Activated T-cell treated with anti-CD3 and anti-CD28 coated beads, Interleukin-2, amount 50 U/mL, for 1 hour (primary cell): ENCODE measurements around the gene DNAJC5.
"Not testable (repeated sequence)": the region's sequence is repeated elsewhere in the genome, so short reads cannot be mapped to it uniquely, and the experiment has no call there.

Source experiments
- DNase-seq: peaks from one replicate; pipeline ENCODE4 v3.0.0-alpha.2; 2020

The DNAJC5 gene

DNA sequence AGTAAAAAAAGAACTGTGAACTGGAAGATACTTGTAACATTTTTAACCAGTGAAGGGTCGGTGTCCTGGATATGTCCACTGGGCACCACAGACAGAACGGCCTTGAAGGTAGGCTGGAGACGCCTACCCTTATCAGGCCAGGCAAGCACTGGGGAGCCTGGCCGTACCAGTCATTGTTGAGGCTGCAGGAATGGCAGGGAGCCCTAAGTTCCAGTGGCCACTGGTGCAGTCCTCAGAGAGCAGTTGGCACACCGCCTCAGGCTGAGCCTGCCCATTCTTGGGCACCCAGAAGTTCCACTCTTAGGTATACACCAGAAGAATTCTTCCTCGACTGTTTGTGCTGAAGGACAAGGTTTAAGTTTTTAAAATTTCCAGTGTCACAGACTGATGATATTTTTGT, 20.5 kb downstream of the DNAJC5 start:
- DNase-seq, result no peak

DNA sequence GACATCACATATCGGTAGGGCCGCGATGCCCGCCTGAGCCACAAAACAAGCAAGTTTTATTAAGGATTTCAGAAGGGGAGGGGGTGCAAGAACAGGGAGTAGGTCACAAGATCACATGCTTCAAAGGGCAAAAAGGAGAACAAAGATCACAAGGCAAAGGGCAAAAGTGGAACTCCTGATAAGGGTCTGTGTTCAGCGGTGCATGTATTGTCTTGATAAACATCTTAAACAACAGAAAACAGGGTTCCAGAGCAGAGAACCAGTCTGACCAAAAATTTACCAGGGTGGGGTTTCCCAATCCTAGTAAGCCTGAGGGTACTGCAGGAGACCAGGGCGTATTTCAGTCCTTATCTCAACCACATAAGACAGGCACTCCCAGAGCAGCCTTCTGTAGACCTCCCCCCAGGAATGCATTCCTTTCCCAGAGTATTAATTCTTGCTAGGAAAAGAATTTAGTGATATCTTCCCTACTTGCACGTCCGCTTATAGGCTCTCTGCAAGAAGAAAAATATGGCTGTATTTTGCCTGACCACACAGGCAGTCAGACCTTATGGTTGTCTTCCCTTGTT, 21.5 kb downstream of the DNAJC5 start:
- DNase-seq, result not testable (repeated sequence)

DNA sequence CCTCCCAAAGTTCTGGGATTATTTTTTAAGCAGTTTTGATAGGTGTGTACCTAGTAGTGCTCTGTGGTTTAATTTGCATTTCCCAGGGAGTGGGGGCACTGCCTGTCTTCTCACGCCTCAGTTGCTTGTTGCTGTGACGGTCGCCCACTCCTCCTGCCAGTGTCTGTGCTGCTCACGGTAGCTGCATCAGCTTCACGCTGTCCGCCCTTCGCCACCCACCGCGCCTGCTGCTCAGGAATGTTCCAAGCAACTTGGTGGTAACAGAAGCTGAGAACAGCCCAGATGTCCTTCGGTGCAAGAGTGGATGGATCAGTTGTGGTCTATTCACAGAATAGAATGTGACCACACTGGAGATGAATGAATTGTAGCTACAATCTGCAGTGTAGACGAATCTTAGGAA, 22.9 kb downstream of the DNAJC5 start:
- no peak for DNase-seq

DNA sequence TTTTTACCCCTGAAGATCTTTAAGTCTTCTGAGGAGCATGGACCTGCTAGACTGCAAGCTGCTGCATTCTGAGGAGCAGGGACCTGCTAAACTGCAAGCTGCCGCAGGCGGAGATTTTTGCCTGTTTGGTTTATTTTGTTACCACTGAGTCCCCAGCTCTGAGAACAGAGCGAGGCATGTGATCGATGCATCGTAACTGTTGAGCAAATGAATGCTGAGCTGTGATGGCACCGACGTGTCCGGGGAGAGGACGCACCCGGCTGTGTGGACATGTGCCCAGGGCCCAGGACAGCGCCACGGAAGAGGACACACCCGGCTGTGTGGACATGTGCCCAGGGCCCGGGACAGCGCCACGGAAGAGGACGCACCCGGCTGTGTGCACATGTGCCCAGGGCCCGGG, 24.2 kb downstream of the DNAJC5 start:
- DNase-seq, result no peak

DNA sequence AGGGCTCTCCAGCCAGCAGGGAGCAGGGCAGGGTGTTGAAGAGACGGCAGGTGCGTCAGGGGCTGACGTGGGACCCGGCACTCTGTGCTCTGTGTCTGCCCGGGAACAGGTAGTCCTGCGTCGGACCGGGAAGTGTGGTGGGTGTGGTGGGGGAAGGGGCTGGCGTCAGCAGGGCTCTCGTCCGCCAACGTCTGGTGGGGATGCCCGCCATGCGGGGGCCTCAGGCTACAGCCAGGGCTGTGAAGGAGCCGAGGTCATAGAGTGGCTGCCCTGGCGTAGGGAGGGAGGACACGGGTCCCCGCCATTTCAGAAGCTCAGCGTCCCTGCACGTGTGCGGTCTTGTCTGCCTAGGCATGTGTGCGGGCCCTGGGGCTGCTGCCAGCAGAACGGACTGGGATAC, 25.3 kb downstream of the DNAJC5 start:
- no peak for DNase-seq

DNA sequence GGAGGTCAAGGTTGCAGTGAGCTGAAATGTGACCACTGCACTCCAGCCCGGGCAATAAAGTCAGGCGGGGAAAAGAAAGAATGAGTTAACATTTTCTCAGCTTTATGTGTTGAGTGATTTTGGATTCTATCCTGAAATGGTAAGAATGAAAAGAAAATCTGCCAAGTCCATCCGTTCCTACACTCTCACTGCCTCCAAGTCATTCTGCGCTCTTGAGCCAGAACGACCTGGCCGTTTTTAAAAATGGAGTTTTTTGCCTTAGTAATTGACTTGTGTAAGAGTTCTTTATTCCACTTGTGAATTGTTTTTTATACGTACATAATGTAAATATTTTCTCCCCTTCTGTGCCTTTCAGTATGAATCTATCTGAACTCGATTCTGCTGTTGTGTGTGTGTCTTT, 28.7 kb downstream of the DNAJC5 start:
- DNase-seq, result no peak

DNA sequence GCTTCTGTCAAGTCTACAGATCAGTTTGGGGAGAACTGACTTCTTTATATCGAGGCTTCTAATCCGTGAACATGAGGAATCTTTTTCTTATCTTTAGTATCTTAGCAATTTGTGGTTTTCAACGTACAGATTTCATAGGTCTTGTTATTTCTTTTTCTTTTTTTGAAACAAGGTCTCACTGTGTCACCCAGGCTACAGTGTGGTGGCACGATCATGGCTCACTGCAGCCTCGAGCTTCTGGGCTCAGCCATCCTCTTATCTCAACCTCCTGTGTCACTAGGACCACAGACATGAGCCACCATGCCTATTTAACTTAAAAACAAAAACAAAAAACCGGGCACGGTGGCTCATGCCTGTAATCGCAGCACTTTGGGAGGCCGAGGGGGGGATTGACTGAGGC, 29.3 kb downstream of the DNAJC5 start:
- no peak for DNase-seq

DNA sequence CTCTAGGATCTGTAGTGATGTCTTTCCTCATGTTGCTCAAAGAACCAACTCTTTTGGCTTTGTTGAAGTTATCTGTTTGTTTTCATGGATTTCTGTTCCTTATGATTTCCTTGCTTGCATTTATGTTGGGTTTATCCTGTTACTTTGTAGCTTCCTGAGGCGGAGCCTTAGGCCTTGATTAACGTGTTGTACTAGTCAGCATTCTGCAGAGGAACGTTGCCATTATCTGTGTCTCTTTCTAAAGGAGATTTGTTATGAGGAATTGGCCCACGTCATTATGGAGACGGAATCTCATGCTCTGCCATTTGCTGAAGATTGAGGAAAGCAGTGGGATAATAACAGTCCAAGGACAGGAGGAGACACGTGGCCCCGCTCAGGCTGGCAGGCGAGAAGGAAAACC, 31.4 kb downstream of the DNAJC5 start:
- no peak for DNase-seq

DNA sequence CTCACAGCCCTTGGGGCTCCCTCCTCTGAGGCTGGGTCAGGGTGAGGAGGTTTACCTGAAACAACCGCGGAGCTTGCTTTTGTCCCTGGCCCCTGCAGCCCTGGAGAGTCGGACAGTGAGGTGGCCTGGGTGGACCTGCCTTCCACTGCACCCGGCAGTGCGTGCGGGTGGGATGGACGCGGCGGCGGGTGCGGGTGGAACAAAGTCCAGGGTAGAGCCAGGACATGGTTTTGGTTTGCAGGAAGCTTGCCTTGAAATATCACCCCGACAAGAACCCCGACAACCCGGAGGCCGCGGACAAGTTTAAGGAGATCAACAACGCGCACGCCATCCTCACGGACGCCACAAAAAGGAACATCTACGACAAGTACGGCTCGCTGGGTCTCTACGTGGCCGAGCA, 34.1 kb downstream of the DNAJC5 start:
- DNase-seq, result no peak

DNA sequence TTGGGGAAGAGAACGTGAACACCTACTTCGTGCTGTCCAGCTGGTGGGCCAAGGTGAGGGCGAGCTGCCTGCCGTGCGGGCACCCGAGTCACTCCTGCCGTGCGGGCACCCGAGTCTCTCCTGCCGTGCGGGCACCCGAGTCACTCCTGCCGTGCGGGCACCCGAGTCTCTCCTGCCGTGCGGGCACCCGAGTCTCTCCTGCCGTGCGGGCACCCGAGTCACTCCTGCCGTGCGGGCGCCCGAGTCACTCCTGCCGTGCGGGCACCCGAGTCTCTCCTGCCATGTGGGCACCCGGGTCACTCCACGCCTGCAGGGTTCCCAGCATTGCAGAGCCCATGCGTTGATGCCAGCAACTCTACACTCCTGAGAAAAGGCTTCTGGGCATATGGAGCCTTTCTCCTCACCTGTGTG, 34.6 kb downstream of the DNAJC5 start:
- DNase-seq, result not testable (repeated sequence)

DNA sequence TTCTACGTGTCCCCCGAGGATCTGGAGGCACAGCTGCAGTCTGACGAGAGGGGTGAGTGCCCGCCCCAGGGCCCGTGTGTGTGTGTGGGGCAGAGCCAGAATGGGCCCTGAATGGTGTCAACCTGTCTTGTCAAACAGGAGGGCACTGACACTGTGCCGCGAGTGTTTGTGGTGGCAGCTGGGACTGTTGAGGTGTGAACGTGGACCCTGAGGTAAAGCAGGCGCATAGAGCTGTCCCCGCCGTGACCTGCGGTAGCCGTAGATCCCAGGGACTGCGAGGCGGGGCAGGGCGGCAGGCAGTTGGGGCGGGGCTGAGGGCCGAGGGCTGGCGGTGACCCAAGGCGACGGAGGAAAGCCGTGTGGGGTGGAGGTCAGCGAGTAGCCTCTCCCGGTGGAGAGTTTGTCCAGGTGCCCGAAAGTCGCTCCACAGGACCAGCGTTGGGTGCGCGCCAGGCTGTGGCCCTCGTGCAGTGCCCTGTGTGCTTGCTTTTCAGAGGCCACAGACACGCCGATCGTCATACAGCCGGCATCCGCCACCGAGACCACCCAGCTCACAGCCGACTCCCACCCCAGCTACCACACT, 36.1 kb downstream of the DNAJC5 start:
- DNase-seq, result no peak

DNA sequence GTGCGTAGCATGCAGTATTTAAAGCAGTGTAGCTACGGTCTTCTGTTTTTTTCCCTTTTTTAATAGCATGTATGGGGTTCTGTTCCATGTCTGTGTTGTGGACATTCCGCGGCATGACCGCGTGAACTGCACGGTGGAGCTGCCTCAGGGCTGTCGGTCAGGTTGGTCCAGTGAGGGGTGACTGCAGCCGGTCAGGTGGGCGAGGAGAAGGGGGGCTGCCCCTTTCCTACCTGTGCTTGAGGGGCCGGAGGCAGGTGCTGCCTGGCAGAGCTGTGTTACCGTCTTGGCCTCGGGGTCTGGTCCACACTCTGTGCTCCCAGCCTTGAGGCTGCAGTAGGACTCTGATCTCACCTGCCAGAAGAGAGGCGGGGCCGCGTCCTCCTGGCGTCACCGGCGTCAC, 36.8 kb downstream of the DNAJC5 start:
- no peak for DNase-seq

DNA sequence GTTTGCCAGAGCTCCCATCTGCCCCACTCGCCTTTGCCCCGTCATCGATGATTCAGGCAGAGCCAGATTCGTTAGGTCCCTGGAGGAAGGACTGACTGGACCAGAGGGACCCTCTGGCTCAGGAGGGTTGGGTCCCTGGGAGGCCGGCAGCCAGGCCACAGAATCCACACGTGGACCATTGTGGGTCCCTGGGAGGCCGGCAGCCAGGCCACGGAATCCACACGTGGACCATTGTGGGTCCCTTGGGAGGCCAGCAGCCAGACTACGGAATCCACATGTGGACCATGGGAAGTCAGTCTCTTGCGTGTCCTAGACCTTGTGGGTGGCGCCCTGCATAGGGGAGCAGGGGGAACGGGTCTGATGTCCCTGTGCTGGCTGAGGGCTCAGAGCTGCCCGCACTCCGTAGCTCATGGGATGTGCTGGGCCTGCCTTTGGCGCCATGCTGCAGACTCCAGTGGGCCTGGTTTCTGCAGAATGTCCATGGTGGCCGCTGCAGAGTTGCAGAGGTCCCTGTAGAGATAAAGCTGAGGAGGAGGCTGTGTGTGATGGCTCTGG, 37.8 kb downstream of the DNAJC5 start:
- no peak for DNase-seq

DNA sequence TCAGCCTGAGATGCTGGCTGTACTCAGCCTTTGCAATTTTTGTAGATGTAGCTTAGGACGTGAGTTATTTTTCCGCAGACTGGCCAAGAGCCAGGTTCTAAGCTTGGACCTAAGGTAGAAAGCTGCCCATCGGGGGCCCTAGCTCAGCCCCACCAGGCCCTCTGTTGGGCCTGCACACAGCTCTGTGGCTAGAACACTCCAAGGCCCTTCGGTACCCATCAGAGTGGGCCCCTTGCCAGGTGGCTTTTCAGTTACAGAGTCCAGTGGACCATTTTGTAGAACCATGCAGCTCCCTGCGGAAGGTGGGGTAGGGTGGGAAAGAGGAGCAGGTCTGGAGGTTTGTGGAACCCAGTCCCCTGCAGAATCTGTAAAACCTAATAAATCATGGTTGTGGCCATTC, 38.7 kb downstream of the DNAJC5 start:
- DNase-seq, result no peak

DNA sequence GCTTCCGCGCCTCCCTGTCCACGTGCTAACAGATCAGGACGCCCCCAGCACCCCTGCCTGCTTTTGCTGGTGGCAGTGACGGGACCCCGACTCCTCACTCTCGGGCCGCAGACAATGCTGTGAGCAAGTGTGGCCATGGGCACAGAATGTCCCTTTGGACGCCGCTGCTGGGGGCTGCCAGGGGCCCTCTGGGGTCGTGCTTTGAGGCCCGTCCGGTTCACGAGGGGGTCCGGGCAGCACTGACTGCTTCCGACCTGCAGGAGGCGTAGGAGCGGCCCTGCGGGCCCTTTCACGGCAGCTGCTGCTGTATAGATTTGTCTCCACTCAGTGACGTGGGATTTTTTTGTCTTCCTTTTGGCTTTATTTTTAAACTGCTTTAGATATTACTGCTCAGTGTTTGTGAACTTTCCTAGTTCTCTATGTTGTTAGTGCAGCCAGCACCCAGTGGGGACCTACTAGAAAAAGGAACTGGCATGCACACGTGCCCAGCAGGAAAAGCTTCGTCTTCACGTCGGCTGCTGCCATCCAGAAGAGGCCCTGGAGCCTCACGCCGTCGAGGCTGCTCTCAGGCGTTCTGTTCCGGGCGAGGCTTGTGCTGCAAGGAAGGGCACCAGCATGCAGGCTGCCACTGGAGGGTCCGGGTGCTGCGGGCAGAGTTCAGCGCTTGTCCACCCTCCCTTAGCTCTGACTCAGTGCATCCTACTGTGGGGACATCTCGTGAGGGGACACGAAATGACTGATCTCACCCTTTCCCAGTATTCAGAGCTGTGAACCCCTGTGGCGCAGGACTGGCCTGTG, 39.5 kb downstream of the DNAJC5 start:
- no peak for DNase-seq

DNA sequence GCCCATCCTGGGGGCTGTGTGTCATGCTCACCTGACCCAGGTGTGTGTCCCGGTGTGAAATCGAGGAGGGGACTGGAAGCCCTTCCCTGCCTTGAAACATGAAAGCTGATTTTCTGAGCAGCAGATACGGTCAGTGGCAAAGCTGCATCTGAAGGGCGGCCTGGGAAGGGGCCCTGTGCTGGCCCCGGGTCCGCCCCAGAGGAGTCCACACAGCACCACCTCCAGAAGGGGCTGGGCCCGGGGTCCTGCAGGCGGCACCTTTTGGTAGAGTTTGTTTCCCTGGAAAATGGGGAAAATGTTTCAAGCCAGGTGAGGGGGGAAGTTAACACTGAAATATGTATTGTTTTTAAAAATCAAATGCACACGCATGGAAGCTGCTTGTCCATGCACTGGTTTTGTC, 40.5 kb downstream of the DNAJC5 start:
- DNase-seq, result no peak

DNA sequence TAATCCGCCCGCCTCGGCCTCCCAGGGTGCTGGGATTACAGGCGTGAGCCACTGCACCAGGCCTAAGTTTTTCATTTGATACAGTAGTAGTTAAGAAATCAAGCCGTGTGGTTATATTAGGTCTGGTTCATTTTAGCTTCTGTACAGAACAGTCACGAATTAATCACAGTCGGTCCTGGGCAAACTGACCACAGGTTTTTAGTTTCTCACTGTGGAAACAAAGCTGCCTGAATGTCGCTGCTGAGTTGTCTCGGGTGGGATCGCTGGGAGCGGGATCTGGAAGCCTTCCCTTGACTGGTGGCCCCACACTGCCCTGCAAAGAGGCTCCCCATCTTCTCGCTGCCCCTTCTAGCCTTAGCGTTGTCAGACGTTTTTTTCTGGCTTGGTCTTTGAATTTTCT, 42.7 kb downstream of the DNAJC5 start:
- DNase-seq, result no peak

DNA sequence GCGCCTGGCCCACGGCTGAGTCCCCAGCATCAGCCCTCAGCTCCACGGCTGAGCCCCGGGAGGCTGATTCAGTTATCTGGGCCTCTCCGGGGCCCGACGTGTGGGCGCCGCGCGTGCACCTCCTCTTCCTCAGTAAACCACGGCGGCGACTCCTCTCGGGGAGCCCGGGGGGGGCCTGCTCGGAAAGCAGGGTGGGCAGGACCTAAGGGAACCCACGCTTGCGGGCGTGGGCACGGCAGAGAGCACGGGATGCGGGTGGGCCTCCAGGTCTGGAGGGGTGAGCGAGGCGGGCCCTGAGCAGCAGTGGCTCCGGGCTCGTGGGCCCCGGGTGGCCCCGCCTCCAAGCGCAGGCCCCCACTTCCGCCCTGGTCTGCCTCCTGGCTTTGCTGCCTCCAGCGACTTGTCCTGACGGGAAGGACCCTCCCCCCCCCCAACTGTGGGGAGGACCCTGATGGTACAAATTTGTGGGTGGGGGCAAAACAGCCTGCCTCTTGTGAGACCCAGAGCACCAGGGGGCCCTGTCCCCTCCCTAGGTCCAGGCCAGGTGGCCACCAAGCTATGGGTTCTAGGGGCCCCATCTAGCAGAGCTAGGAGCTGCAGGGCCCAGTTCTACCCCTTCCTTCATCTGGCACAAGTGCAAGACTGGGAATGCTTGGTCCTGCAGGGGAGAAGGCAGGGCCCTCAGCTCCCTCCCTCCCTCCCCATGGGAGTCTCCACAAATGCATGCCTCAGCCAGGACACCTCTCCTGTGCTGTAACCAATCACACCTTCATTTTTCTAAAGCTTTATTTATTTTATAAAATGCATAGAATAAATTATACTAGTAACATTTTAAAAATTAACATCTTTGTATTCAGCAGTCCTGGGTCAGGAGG, 44.4 kb downstream of the DNAJC5 start:
- DNase-seq, result no peak

DNA sequence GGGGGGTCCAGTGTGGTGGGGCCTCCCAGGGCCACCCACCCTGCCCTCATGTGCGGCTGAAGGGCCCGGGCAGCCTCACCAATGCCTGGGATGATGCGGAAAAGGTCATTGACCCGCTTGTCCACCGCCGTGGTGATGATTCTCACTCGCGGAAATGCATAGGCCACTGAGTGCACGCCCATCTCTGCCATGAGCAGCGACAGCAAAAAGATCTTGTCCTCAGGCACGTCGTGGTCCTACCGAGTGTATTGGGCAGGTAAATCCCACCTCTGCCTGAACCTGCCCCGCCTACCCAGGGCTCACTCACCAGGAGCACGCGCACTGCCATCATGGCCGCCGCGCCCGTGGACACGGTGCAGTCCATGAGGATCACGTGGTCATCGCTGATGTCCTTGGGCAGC, 45.1 kb downstream of the DNAJC5 start:
- no peak for DNase-seq

DNA sequence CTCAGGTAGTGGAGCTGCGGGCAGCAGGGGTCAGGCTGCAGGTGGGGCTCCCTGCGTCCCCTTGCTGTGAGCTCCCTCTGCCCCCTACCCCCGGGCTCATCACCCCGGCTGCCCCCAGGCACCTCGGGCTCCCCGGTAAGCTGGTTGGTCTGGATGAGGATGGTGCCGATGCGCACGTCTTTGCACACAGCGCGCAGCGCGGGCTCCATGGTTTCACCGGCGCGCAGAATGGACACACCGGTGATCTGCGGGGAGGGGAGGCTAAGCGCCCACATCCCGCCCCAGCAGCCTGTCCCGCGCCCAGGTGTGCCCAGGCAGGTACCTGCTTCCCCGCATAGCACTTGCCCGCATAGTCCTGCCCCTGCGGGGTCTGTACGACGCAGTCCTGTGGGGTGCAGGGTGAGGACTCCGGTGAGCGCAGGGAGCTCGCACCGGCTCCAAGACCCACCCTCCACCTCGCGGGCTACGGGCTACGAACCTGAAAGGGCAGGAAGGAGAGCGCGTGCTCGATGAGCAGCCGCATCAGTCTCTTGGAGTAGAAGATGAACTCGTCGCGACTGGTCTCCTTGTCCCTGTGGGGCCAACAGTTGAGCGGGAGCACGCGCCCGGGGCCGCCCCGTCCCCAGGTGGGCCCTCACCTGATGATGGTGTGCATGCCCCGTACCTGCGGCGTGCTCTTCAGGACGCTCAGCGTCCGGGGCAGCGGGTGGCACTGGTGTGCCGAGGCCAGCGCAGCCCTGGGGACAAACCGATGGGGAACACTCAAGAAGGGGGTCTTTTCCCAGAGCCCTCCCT, 45.7 kb downstream of the DNAJC5 start:
- no peak for DNase-seq

DNA sequence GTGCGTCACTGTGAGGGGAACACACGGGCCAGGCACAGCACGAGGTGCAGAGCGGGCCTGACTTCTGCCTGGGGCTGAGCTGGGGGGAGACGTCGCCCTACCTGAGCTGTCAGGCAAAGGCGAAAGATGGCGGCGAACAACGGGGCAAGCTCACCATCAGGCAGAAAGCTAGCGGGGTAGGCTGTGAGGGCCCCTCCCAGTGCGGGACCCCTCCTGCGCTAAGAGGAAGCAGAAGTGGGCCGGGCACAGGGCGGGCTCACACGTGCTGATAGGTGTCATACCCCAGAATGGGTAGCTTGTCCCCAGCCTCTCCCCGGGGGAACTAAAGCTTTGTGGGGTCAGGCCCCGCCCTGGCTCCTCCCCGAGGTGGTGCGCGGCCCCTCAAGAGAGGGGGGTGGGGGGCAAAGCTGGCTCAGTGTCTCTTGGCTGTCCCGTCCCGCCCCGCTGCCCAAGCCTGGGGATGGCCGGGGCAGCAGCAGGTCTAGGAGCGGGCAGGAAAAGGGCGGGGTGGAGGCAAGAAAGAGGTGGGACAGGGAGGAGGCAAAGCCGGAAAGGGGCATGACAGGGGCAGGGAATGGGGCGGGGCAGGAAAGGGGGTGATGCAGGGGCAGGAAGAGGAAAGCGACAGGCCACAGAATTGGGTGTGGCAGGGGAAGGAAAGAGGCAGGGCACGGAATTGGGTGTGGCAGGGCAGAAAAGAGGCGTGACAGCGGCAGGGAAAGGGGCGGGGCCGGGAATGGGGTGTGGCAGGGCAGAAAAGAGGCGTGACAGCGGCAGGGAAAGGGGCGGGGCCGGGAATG, 46.6 kb downstream of the DNAJC5 start:
- DNase-seq, result peak; percentile 71
